ENCODE measurements around the gene DHX34.
"Not testable (repeated sequence)": the region's sequence is repeated elsewhere in the genome, so short reads cannot be mapped to it uniquely, and the experiment has no call there.

Gene DHX34

DNA sequence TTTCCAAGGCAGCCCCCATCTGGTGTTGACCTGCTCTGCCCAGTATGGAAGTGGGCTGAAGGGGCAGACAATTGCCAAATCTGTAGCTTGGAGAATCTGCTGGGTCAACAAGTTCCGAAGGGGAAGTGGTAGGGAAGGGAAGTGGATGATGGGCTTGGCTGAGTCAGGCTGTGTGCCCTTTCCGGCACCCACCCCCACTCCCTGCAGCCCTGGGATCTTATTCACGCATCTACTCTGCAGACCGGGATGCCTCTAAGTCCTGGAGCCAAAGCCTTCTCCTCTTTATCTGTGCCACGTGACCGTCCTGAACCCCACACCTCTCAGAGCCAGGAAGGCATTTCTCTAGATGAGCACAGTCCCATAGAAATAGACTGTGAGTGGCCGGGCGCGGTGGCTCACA is 24.6 kb upstream of the DHX34 start:
- DNase-seq: no peak

DNA sequence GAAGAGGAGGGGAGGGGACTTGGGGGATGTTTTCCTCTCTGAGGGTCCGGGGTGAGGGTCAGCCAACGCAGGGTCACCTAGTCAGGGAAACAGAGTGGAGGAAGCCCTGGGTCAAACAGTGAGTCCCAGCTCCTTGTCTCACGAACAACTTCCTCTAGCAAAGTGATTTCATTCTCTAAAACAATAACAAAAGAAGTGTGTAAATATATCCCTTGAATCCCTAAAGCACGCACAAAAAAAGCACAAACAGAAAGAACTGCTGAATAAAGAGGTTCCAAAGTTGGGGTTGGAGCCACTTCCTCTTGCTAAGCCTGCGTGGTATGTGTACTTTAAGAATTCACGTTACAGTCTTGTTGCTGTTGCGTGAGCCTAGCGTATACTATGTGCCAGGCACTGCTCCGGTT is 18.6 kb upstream of the DHX34 start:
- DNase-seq: no peak

DNA sequence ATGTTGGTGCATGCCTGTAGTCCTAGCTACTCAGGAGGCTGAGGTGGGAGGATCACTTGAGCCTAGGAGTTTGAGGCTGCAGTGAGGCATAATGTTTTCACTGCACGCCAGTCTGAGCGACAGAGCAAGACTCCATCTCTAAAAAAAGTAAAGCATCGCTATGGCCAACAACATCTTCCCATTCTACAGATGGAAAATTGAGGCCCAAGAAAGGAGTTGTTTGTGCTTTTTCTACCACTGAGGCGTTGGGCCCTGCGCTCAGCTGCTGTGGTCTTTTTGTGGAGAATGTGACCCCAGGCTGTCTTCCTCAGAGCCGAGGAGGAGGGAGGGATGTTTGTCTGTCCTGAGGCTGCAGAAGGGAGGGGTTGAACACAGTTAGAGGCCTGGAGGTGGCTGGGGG is 17.6 kb upstream of the DHX34 start:
- no peak for DNase-seq

DNA sequence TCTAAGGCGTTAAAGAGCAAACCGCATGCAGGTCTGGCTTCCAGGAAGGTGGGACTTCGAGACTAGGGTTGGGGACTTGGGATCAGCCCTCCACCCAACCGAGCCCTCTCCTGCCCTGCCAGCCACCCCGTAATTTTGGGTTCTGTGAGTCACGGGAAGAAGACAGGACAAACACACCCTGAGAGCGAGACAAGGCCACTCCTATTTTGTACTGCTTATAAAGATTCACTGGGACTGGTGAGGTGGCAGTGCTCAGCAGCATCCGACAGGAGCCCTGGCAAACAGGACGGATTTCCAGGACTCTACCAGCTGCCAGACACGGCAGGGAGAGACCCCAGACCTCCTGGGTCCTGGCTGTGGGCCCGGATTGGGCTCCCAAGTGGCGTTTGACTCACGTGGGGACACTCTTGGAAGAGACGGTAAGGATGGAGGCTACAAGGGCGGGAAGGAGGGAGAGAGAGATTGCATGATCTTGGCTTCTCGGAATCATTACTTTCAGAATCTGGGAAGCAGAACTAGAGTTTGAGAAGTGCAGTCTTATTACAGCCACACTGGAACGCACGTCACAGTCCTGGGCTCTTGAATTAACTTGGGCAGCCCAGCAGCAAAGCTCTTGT is 17.1 kb upstream of the DHX34 start, which contains the start of gene C5AR2:
TSS of gene C5AR2 (plus strand) at position 245 of the 617 bp plus-strand sequence. CDS start 8,625 bp downstream, outside the sequence.
- DNase-seq: no peak

DNA sequence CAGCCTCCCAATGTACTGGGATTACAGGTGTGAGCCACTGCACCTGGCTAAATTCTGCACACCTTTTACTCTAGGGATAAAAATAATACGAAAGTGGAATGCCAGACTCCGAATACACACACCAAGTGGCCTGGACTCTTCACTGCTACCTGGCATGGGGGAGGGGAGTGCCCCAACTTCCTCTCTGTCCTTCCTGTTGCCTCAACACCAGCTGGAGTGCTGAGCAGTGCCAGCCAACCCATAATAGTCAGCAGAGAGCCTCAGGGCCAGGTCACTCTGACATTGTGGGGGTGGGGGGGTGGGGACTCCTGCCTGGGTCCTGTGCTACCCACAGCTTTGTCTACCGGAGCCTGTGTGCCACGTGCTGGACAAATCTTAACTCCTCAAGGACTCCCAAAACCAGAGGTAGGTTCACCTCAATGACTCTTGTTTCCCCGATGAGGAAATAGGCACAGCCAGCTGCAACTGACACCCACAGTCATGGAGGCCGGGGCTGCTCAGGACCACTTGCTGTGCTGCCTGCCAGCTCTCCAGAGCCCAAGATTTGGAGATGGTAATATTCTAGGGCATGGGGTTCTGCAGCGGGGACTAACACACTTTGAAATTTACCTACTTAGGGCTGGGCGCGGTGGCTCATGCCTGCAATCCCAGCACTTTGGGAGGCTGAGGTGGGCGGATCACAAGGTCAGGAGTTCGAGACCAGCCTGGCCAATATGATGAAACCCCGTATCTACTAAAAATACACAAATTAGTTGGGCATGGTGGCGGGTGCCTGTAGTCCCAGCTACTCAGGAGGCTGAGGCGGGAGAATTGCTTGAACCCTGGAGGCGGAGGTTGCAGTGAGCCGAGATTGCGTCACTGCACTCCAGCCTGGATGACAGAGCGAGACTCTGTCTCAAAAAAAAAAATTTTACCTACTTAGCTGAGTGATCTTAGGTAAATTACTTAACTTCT is 12.1 kb upstream of the DHX34 start:
- DNase-seq: not testable (repeated sequence)

DNA sequence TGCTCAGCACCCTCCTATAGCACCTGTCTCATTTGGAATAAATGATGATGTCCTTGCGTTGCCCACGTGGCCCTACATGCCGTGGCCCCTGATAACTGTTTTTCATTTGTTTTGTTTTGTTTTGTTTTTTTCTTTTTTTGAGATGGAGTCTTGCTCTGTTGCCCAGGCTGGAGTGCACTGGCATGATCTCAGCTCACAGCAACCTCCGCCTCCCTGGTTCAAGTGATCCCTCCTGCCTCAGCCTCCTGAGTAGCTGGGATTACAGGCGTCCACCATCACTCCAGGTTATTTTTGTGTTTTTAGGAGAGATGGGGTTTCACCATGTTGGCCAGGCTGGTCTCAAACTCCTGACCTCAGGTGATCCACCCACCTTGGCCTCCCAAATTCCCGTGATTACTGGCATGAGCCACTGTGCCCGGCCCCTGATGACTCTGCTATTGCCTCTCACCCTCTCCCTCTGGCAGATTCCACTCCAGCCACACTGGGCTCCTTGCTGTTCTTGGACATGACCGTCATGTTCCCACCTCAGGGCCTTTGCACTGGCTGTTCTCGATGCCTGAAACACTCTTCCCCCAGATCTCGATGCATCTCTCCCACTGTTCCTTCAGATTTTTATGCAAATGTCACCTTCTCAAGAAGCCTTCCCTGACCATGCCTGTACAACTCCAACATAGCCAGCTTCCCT is 9.8 kb upstream of the DHX34 start:
- no peak for DNase-seq

DNA sequence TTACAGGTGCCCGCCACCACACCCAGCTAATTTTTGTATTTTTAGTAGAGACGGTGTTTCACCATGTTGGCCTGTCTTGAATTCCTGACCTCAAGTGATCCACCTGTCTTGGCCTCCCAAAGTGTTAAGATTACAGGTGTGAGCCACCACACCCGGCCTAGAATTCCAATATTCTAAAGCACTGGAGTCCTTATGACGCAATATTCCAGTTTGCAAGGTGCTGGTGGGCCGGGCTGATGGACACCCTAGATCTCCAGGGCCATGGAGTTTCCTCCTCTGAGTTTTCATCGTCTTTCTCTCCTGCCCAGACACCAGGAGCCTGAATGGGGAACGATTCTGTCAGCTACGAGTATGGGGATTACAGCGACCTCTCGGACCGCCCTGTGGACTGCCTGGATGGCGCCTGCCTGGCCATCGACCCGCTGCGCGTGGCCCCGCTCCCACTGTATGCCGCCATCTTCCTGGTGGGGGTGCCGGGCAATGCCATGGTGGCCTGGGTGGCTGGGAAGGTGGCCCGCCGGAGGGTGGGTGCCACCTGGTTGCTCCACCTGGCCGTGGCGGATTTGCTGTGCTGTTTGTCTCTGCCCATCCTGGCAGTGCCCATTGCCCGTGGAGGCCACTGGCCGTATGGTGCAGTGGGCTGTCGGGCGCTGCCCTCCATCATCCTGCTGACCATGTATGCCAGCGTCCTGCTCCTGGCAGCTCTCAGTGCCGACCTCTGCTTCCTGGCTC is 8.5 kb upstream of the DHX34 start:
- DNase-seq: no peak

DNA sequence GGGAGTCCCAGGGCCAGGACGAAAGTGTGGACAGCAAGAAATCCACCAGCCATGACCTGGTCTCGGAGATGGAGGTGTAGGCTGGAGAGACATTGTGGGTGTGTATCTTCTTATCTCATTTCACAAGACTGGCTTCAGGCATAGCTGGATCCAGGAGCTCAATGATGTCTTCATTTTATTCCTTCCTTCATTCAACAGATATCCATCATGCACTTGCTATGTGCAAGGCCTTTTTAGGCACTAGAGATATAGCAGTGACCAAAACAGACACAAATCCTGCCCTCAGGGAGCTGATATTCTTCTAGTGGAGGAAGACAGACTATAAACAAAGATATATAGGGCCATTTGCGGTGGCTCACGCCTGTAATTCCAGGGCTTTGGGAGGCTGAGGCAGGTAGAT is 7.4 kb upstream of the DHX34 start:
- DNase-seq: no peak

DNA sequence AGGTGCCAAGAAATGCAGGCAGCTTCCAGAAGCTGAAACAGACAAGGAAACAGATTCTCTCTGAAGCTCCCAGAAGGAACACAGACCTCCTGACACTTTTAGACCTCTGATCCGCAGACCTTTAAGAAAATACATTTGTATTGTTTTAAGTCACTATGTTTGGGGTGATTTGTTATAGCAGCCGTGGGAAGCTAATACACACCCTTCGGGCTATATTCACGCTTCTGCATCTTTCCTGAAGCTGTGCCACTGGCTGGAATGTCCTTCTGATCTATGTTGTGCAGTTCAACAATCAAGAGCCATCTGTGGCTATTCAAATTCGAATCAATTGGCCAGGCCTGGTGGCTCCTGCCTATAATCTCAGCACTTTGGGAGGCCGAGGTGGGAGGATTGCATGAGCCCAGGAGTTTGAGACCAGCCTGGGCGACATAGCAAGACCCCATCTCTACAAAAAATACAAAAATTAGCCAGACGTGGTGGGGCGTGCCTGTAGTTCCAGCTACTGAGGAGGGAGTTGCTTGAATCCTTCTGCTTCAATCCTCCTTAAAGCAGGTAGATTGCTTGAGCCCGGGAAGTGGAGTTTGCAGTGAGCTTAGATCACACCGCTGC is 5.8 kb upstream of the DHX34 start:
- no peak for DNase-seq

DNA sequence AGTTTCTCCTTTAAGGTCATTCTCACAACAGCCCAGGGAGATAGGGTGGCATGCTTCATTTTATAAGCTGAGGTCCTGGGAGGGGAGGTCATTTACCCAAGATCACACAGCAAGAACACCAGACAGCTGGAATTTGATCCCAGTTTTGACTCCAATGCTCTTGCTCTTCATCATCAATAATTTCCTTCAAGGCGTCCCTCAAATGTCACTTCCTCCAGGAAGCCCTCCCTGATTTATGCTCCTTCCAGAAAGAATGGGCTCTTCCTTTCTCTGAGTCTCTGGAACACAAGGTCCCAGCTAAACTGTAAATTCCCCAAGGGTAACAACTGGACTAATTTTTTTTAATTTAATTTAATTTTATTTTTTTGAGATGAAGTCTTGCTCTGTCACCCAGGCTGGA is 4.7 kb upstream of the DHX34 start:
- no peak for DNase-seq

DNA sequence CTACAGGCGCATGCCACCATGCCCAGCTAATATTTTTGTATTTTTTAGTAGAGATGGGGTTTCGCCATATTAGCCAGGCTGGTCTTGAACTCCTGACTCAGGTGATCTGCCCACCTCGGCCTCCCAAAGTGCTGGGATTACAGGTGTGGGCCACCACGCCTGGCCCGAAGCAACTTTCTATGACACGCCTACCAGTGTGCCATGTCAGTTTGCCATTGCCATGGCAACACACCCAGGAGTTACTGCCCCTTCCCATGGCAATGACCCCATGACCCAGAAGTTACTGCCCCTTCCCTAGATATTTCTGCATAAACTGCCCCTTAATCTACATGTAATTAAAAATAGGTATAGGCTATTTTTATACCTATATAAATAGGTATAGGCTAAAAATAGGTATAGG is 3.1 kb upstream of the DHX34 start:
- not testable (repeated sequence) for DNase-seq

DNA sequence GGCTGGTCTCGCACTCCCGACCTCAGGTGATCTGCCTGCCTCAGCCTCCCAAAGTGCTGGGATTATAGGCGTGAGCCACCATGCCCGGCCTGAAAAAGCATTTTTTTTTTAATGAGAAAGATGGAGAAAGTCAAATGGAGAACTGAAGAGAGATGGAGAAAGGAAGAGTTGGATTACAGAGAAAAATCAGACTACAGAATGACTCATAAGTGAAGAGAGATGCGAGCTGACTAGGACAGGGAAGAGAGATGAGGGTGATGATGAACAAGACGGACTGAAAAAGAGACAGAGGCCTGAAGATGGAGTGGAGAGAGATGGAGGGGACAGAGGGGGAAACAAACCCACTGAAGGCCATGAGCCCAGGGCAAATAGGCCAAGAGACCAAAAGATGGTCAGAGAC is 1.5 kb downstream of the DHX34 start:
- no peak for DNase-seq

DNA sequence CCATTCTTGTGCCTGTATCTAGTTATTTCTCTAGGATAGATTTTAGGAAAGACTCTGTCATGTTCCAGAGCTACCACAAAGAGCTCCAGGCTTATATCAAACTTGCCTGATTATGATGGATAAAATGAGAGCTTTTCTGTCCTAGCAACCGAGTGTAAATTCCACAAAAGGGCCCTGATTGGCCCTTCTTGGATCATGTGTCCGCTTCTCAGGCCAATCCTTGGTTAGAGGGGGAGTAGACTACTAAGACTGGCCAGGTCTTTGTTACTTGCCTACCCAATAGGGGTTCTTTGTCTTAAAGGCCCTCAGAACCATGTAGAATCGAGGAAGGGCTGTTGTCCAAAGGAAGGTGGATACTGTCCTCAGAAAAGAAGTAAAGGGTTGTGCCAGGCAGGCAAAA is 2.4 kb downstream of the DHX34 start:
- DNase-seq: no peak

DNA sequence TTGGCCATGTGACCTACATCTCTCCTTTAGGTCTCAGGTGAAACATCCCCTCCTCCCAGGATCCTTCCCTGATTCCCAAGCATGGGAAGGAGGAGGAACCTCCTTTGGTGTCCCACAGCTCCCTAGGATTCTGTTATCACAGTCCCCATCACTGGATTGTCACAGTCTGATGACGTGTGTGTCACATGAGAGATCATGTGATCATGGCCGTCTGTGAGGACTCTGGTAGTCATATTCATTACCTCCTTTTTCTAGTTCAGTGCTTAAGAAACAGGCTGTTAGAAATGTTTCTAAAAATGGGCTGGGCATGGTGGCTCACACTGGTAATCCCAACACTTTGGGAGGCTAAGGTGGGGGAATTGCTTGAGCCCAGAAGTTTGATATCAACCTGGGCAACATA is 3.0 kb downstream of the DHX34 start:
- DNase-seq: no peak

DNA sequence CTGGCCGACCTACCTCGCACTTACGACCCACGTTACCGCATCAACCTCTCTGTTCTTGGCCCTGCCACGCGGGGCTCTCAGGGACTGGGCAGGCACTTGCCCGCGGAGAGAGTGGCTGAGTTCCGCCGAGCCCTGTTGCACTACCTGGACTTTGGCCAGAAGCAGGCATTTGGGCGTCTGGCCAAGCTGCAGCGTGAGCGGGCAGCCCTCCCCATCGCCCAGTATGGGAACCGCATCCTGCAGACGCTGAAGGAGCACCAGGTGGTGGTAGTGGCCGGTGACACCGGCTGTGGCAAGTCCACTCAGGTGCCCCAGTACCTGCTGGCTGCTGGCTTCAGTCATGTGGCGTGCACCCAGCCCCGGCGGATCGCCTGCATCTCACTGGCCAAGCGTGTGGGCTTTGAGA is 4.2 kb downstream of the DHX34 start:
- no peak for DNase-seq

DNA sequence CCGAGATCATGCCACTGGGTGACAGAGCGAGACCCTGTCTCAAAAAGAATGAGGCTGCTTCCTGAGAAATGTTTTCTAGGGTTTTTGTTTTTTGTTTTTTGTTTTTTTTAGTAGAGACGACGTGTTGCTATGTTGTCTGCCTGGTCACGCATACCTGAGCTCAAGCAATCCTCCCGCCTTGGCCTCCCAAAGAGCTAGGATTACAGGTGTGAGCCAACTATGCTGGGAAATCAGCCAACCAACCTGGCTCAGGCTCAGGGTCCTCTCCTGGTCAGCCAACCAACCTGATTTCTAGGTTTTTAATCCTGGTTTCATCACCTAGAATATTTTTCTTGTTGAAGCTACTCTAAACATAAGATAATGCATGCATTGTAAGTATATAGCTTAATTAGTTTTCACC is 7.8 kb downstream of the DHX34 start:
- DNase-seq: no peak

DNA sequence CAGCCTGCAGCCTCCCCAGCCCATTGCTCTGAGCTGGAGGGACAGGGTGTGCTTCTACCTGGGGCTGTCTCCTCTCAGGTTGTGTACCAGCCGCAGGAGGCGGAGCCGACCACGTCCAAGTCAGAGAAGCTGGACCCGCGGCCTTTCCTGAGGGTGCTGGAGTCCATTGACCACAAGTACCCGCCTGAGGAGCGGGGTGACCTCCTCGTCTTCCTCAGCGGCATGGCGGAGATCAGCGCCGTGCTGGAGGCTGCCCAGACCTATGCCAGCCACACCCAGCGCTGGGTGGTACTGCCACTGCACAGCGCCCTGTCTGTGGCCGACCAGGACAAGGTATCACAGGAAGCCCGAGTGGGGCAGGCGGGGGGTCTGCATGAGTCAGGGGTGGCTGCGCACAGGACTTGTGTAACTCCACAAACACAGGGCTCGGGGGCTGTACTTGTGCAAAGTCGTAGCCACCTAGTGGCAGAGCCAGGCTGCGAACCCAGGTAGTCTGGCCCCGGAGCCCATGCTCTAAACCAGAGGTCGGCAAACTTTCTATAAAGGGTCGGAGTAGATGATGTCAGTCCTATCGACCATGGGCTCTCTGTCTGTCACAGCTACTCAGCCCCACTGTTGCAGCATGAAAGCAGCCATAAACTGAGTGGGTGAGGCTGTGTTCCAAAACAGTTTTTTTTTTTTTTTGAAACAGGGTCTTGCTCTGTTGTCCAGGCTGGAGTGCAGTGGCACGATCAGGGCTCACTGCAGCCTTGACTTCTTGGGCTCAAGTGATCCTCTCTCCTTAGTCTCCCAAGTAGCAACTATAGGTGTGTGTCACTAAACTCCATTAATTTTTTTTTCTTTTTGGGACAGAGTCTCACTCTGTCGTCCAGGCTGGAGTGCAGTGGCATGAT is 8.9 kb downstream of the DHX34 start:
- no peak for DNase-seq

DNA sequence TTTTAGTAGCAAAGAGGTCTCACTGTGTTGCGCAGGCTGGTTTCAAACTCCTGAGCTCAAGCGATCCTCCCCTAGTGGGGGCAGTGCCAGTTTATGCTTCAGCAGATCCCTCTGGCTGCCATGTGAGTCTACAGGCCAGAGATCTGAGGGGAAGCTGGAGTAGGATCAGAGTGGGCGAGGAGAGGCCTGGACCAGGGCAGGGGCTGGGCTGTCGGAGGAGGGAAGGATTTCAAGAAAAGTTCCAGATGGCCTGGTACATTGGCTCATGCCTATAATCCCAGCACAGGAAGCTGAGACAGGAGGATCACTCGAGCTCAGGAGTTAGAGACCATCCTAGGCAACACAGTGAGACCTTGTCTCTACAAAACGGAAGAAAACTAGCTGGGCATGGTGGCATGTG is 9.8 kb downstream of the DHX34 start:
- DNase-seq: no peak

DNA sequence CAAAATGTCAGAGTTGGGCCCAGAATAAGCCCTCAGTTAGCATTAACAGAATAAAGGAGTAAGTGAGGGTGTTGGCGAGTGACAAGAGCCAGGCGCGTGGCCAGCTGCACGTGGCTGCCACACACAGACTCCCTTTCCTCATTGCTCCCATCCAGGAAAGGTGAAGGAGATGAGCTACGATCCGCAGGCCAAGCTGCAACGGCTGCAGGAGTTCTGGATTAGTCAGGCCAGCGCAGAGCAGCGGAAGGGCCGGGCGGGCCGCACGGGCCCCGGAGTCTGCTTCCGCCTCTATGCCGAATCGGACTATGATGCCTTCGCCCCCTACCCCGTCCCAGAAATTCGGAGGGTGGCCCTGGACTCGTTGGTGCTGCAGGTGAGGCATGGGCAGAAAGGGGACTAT is 13.2 kb downstream of the DHX34 start:
- no peak for DNase-seq

DNA sequence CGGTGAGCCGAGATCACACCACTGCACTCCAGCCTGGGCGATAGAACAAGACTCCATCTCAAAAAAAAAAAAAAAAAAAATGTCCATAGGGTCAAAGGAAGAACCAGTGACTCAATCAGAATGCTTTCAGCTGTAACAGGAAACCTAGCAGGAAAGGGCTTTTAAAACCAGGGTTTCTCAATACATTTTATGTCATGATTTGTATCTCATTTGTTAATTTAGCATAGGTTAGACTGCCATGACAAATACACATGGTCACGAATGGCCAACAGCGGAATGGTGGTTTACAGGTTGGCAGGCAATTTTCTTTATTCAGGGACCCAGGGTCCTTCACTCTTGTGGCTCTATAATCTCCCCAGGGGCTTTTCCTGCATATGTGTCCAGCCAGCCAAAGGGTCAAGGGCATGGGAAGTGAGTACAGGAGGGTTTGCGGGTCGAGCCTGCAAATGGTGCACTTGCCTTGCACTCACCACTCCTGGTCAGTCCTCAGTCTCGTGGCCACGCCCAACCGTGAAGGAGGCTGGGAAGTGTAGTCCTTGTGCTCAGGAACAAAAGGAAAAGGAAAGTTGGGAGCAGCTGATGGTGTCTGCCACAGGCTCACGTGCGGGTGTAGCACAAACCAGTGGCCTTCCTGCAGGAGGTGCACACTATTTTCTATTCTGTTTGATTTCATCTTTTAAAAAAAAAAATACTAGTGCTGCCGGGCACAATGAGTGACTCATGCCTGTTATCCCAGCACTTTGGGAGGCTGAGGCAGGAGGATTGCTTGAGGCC is 14.8 kb downstream of the DHX34 start:
- no peak for DNase-seq

DNA sequence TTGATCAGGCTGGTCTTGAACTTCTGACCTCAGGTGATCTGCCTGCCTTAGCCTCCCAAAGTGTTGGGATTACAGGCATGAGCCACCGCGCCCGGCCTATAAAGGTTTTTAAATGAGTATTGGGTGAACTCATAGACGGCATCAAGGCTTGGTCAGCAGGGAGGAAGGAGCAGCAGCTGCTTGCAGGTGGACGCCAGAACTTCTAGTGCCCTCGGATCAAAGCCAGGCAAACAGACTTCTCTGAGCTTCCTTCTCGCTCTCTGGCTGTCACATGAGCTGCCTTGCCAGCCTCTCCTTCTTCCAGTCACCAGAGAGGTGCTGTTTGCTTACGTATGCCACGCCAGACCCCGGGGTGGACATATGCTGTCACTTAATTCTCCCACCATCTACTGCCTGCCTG is 16.3 kb downstream of the DHX34 start:
- not testable (repeated sequence) for DNase-seq

Measured in islet precursor cell (in vitro differentiated cells).